Nephron progenitor cell (in vitro differentiated cells): ENCODE results near the gene GRK5.

ENCODE experiments used
- DNase-seq: peaks from one replicate; pipeline ENCODE4 v3.0.0; 2021
- H3K27ac Mint-ChIP-seq: 2 replicates; pipeline ENCODE4 v1.8.0; 2021; ENCODE audit warnings: mild to moderate bottlenecking, moderate library complexity, mixed read lengths
- H3K27me3 Mint-ChIP-seq: 2 replicates; pipeline ENCODE4 v1.8.0; 2021; ENCODE audit warnings: mild to moderate bottlenecking, low read depth, mixed read lengths; ENCODE audit not compliant: poor library complexity
- H3K36me3 Mint-ChIP-seq: 2 replicates; pipeline ENCODE4 v1.8.0; 2021; ENCODE audit warnings: low read depth, mixed read lengths
- H3K4me1 Mint-ChIP-seq: 2 replicates; pipeline ENCODE4 v1.8.0; 2021; ENCODE audit warnings: mixed read lengths
- H3K4me3 Mint-ChIP-seq: 2 replicates; pipeline ENCODE4 v1.8.0; 2021; ENCODE audit warnings: mild to moderate bottlenecking, moderate library complexity, mixed read lengths
- H3K9me3 Mint-ChIP-seq: 2 replicates; pipeline ENCODE4 v1.8.0; 2021; ENCODE audit warnings: mild to moderate bottlenecking, moderate library complexity, mixed read lengths
- CTCF ChIP-seq: fragments of 200-600 bp; sonication (generic); IDR thresholded peaks from 2 replicates; pipeline ENCODE4 v1.5.0; 2021; ENCODE audit warnings: antibody characterized with exemption

Gene GRK5

GRCh38 chr10:119325131-119325530 is 117.8 kb downstream of the GRK5 start:
- no peak for TF ChIP-seq CTCF
- H3K27ac Mint-ChIP-seq: no peak overlapping the region
- H3K4me1 Mint-ChIP-seq: peaks cover 63% of the 10 kb centered on the region
- peaks cover 12% of the 10 kb centered on the region for H3K9me3 Mint-ChIP-seq
- H3K4me3 Mint-ChIP-seq: no peak overlapping the region
- no peaks in the 10 kb centered on the region for H3K27me3 Mint-ChIP-seq
- DNase-seq: no peak
- peaks cover 33% of the 10 kb centered on the region for H3K36me3 Mint-ChIP-seq

- H3K4me3 Mint-ChIP-seq: no peak overlapping the region
- H3K36me3 Mint-ChIP-seq: peaks cover 22% of the 10 kb centered on the region
- H3K27ac Mint-ChIP-seq: no peak overlapping the region
Measured at GRCh38 chr10:119326167-119326566, 118.8 kb downstream of the GRK5 start.

GRCh38 chr10:119327096-119327745 is 119.8 kb downstream of the GRK5 start:
- no peak for TF ChIP-seq CTCF
- H3K27ac Mint-ChIP-seq: no peak overlapping the region
- no peaks in the 10 kb centered on the region for H3K27me3 Mint-ChIP-seq
- H3K4me1 Mint-ChIP-seq: peaks cover 64% of the 10 kb centered on the region
- peaks cover 12% of the 10 kb centered on the region for H3K36me3 Mint-ChIP-seq
- DNase-seq: no peak
- H3K9me3 Mint-ChIP-seq: no peaks in the 10 kb centered on the region
- no peak overlapping the region for H3K4me3 Mint-ChIP-seq

More at GRCh38 chr10:119326167-119326566, 118.8 kb downstream of the GRK5 start:
- DNase-seq: no peak
- H3K27me3 Mint-ChIP-seq: no peaks in the 10 kb centered on the region
- no peak for TF ChIP-seq CTCF
- peaks cover 63% of the 10 kb centered on the region for H3K4me1 Mint-ChIP-seq
- peaks cover 9% of the 10 kb centered on the region for H3K9me3 Mint-ChIP-seq

- DNase-seq: no peak
- H3K4me3 Mint-ChIP-seq: no peak overlapping the region
- no peak overlapping the region for H3K27ac Mint-ChIP-seq
Measured at GRCh38 chr10:119328223-119328622, 120.9 kb downstream of the GRK5 start.

GRCh38 chr10:119330342-119330741 is 123.0 kb downstream of the GRK5 start:
- no peak for TF ChIP-seq CTCF

More at GRCh38 chr10:119328223-119328622, 120.9 kb downstream of the GRK5 start:
- no peaks in the 10 kb centered on the region for H3K9me3 Mint-ChIP-seq
- TF ChIP-seq CTCF: no peak
- peaks cover 16% of the 10 kb centered on the region for H3K36me3 Mint-ChIP-seq
- H3K4me1 Mint-ChIP-seq: peaks cover 60% of the 10 kb centered on the region
- no peaks in the 10 kb centered on the region for H3K27me3 Mint-ChIP-seq

GRCh38 chr10:119331061-119331460 is 123.7 kb downstream of the GRK5 start:
- Mint-ChIP-seq H3K4me3 (no peak overlapping the region), H3K27me3 (no peaks in the 10 kb centered on the region), H3K9me3 (no peaks in the 10 kb centered on the region), H3K27ac (no peak overlapping the region), H3K4me1 (peaks cover 62% of the 10 kb centered on the region), H3K36me3 (peaks cover 21% of the 10 kb centered on the region)
- TF ChIP-seq CTCF: no peak
- no peak for DNase-seq

More at GRCh38 chr10:119330342-119330741, 123.0 kb downstream of the GRK5 start:
- no peak overlapping the region for H3K4me3 Mint-ChIP-seq
- H3K36me3 Mint-ChIP-seq: peaks cover 21% of the 10 kb centered on the region
- H3K27ac Mint-ChIP-seq: no peak overlapping the region
- H3K27me3 Mint-ChIP-seq: no peaks in the 10 kb centered on the region
- no peaks in the 10 kb centered on the region for H3K9me3 Mint-ChIP-seq
- peaks cover 60% of the 10 kb centered on the region for H3K4me1 Mint-ChIP-seq
- DNase-seq: no peak
